Measurements from ENCODE around the gene SYCP2L. TPM values are rescaled to one million over a fixed set of nuclear protein-coding genes. Genes with fewer than 3 reads are reported as not detected.

The SYCP2L gene
- total and polyA plus RNA-seq, 2 experiments from 2014 or later, result 10.5 to 11.0 TPM

DNA sequence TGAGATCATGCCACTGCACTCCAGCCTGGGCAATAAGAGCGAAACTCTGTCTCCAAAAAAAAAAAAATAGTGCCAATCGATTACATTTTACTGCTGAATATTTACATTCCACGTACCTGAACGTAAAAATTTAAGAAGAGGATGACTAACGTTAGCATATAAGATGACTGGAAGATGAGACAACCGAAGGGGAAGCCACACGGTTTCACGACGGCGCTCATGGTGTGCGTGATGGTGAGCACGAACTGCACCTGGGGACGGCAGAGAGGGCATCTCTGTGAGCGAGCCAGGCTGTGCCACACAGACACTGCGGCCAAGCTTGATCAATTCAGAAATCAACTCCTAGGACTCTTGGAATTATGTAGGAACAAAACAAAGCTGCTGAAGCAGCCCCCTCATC lies 102.7 kb downstream of the SYCP2L start:
- no peaks in the 10 kb centered on the region for H3K9me2 ChIP-seq (ENCODE audit: insufficient read depth)
- Mint-ChIP-seq H3K27me3 (ENCODE audit: insufficient read depth, low read depth, poor library complexity) (peaks cover 1% of the 10 kb centered on the region), H3K4me1 (peaks cover 2% of the 10 kb centered on the region), H3K27ac (no peak overlapping the region), H3K9me3 (peaks cover 5% of the 10 kb centered on the region; the same call in 2 of the 3 replicates), H3K4me3 (no peak overlapping the region), H3K36me3 (ENCODE audit: low read depth) (no peaks in the 10 kb centered on the region)
- DNase-seq (ENCODE audit: low spot score) (no peak), ATAC-seq (no peak)
- TF ChIP-seq JUNB (IDR thresholded peaks at IDR 0.05; ENCODE audit: unreplicated experiment) (no peak), NANOG (IDR thresholded peaks at IDR 0.05; ENCODE audit: borderline replicate concordance) (no peak), ZNF331 (CRISPR knock-in tag; IDR thresholded peaks at IDR 0.05; ENCODE audit: low read depth) (no peak), ZNF114 (CRISPR knock-in tag; IDR thresholded peaks at IDR 0.05) (no peak)
- TF ChIP-seq, protein P1, sequence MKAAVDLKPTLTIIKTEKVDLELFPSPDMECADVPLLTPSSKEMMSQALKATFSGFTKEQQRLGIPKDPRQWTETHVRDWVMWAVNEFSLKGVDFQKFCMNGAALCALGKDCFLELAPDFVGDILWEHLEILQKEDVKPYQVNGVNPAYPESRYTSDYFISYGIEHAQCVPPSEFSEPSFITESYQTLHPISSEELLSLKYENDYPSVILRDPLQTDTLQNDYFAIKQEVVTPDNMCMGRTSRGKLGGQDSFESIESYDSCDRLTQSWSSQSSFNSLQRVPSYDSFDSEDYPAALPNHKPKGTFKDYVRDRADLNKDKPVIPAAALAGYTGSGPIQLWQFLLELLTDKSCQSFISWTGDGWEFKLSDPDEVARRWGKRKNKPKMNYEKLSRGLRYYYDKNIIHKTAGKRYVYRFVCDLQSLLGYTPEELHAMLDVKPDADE (IDR thresholded peaks at IDR 0.05), result no peak
- TF ChIP-seq, protein P2, sequence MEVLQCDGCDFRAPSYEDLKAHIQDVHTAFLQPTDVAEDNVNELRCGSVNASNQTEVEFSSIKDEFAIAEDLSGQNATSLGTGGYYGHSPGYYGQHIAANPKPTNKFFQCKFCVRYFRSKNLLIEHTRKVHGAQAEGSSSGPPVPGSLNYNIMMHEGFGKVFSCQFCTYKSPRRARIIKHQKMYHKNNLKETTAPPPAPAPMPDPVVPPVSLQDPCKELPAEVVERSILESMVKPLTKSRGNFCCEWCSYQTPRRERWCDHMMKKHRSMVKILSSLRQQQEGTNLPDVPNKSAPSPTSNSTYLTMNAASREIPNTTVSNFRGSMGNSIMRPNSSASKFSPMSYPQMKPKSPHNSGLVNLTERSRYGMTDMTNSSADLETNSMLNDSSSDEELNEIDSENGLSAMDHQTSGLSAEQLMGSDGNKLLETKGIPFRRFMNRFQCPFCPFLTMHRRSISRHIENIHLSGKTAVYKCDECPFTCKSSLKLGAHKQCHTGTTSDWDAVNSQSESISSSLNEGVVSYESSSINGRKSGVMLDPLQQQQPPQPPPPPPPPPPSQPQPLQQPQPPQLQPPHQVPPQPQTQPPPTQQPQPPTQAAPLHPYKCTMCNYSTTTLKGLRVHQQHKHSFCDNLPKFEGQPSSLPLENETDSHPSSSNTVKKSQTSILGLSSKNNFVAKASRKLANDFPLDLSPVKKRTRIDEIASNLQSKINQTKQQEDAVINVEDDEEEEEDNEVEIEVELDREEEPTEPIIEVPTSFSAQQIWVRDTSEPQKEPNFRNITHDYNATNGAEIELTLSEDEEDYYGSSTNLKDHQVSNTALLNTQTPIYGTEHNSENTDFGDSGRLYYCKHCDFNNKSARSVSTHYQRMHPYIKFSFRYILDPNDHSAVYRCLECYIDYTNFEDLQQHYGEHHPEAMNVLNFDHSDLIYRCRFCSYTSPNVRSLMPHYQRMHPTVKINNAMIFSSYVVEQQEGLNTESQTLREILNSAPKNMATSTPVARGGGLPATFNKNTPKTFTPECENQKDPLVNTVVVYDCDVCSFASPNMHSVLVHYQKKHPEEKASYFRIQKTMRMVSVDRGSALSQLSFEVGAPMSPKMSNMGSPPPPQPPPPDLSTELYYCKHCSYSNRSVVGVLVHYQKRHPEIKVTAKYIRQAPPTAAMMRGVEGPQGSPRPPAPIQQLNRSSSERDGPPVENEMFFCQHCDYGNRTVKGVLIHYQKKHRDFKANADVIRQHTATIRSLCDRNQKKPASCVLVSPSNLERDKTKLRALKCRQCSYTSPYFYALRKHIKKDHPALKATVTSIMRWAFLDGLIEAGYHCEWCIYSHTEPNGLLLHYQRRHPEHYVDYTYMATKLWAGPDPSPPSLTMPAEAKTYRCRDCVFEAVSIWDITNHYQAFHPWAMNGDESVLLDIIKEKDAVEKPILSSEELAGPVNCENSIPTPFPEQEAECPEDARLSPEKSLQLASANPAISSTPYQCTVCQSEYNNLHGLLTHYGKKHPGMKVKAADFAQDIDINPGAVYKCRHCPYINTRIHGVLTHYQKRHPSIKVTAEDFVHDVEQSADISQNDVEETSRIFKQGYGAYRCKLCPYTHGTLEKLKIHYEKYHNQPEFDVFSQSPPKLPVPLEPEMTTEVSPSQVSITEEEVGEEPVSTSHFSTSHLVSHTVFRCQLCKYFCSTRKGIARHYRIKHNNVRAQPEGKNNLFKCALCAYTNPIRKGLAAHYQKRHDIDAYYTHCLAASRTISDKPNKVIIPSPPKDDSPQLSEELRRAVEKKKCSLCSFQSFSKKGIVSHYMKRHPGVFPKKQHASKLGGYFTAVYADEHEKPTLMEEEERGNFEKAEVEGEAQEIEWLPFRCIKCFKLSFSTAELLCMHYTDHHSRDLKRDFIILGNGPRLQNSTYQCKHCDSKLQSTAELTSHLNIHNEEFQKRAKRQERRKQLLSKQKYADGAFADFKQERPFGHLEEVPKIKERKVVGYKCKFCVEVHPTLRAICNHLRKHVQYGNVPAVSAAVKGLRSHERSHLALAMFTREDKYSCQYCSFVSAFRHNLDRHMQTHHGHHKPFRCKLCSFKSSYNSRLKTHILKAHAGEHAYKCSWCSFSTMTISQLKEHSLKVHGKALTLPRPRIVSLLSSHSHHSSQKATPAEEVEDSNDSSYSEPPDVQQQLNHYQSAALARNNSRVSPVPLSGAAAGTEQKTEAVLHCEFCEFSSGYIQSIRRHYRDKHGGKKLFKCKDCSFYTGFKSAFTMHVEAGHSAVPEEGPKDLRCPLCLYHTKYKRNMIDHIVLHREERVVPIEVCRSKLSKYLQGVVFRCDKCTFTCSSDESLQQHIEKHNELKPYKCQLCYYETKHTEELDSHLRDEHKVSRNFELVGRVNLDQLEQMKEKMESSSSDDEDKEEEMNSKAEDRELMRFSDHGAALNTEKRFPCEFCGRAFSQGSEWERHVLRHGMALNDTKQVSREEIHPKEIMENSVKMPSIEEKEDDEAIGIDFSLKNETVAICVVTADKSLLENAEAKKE (CRISPR knock-in tag; IDR thresholded peaks at IDR 0.05), result no peak
- H2AFZ ChIP-seq, result no peak overlapping the region
- H3K4me1 ChIP-seq (ENCODE audit: insufficient read depth), result peaks cover 1% of the 10 kb centered on the region; the same call in 1 of the 2 replicates
- no peak overlapping the region for H3K27ac ChIP-seq (ENCODE audit: low read depth)
- H3K79me2 ChIP-seq (replicated peaks; ENCODE audit: insufficient read depth), result no peaks in the 10 kb centered on the region
- no peaks in the 10 kb centered on the region for H4K20me1 ChIP-seq (replicated peaks; ENCODE audit: insufficient read depth)
- no peak overlapping the region for H3K4me2 ChIP-seq
- no peaks in the 10 kb centered on the region for H3K27me3 ChIP-seq (ENCODE audit: insufficient read depth)
- no peak overlapping the region for H3K4me3 ChIP-seq
- H3F3A ChIP-seq (replicated peaks; ENCODE audit: low read depth), result no peaks in the 10 kb centered on the region
- no peaks in the 10 kb centered on the region for H3K36me3 ChIP-seq (ENCODE audit: insufficient read depth)
